Left forelimb (tissue), 1 donor: ENCODE results near the gene RCL1.

Experiments used
- DNase-seq: peaks from one replicate; pipeline ENCODE4 v3.0.0-alpha.2; 2018; ENCODE audit warnings: low spot score

The RCL1 gene

GRCh38 chr9:4844056-4844838 is 51.5 kb downstream of the RCL1 start:
- no peak for DNase-seq

- no peak for DNase-seq
Measured at GRCh38 chr9:4849369-4849768, 56.6 kb downstream of the RCL1 start.

- no peak for DNase-seq
Measured at GRCh38 chr9:4850603-4851310, 58.0 kb downstream of the RCL1 start.

DNA sequence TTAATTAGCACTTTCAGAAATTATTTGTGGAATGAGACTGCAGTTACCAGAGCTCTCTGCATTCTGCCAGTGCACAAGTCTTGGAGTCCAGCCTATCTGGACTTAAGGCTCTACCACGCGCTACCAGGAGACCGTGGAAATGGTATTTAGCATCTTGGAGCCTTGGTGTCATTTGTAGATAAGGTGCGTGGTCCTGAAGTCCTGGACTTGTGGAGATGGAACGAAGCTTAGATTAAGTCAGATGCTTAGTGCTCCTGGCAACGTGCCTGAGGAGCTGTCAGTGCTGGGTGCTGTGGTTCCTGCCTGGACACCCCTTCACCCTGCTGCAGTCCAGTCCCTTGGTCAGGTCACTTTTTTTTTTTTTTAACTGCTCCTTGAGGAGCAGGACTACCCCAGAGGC is 59.7 kb downstream of the RCL1 start:
- no peak for DNase-seq

DNA sequence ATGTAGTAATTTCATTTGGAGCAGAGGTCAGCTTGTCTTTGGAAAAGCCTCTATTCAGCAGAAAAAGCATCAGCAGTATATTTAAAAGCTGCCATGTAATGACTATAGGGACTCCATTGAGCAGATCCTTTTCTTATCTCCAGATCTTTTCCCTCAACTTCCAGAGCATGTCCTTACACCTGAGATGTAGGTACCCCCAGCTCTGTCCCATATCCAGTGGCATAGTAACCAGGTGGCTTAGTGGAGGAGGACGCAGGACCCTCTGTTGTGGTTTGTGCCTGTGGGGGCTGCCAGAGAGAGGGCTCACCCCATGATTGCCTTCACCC is 61.5 kb downstream of the RCL1 start:
- no peak for DNase-seq

- no peak for DNase-seq
Measured at GRCh38 chr9:4855841-4856240, 63.1 kb downstream of the RCL1 start.

DNA sequence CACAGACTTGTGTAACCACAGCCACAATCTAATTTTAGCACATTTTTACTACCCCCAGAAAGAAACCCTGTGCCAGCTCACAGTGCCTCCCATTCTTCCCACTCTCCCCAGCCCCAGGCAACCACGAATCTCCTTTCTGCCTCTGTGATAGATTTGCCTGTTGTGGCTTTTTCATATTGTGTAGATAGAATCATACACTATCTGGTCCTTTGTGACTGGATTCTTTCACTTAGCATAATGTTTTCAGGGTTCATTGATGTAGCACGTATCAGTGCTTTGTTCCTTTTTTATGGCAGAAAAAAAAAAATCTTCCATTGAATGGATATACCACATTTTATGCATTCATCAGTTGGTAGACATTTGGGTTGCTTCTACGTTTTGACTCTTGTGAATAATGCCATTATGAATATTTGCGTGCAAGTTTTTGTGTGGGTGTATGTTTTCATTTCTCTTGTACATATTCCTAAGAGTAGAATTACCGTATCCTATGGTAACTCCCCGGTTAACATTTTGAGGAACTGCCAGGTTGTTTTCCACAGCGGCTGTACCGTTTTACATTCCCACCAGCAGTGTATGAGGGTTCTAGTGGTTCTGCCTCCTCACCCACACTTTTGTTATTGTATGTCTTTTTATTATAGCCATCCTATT is 64.5 kb downstream of the RCL1 start:
- DNase-seq, result no peak

DNA sequence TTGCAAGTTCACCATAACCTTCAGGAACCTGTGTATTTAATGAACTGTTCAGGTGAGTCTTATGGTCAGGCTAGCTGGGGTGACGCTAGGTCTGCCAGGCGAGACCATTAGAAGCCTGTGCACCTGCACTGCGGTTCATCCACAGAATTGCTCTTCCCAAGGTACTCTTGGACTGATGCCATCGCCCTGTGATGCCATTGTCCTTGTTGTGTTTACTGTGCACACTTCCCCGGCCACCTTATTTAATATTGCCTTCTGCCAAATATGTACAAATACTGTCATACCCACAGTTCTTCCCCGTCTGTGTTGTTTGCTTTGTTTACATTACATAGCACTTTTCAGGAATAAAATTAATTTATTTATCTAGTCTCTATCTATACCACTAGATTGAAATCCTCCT is 66.3 kb downstream of the RCL1 start:
- DNase-seq, result no peak

- DNase-seq, result no peak
Measured at GRCh38 chr9:4860383-4860782, 67.6 kb downstream of the RCL1 start.

- no peak for DNase-seq
Measured at GRCh38 chr9:4861145-4861544, 68.4 kb downstream of the RCL1 start.

DNA sequence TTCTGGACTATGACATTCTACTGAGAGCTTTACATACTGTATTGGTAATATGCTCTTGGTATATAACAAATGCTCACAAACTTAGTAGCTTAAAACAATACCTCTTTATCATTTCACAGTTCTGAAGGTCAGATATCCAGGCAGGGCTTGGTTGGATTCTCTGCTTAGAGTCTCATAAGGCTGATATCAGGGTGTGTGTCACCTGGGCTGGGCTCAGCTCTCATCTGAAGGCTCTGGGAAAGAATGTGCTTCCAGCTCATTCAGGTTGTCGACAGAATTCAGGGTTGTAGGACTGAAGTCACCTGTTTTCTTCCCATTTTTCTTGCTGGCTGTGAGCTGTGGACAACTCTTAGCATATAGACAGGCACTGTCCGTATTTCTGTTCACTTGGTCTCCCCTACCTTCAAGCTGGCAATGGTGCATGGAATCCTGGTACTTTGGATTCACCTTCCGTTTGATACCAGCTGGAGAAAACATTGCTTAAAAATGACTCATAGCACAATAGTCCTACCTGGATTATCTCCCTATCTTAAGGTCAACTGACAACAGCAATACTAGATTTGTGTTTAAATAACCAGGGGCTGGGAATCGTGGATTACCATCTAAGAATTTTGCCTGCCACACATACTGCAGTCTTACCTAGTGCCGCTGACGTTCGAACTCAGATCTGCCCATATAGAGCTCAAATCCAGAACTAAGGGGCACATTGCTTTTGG is 69.2 kb downstream of the RCL1 start:
- DNase-seq, result no peak

GRCh38 chr9:4862506-4863250 is 69.9 kb downstream of the RCL1 start:
- DNase-seq, result no peak

DNA sequence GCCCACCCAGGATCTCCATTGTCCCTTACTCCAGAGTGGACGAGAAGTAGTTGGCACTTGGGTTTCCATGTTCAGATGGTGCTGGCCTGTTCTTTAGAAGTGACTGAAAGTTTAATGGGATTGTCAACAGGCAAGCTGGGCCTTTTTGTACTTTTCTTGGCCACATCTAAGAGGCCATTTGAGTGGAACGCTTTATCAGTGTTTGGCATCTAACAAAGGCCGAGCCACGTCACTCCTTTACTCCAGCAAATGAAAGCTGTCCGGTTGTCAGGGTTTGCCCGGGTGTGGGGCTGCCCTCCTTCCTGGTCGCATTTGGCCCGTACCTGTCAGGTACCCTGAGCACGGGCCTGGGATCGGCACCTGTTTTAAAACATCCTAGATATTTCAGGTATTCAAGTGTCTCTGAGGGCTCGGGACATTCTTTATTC is 71.5 kb downstream of the RCL1 start:
- no peak for DNase-seq

DNA sequence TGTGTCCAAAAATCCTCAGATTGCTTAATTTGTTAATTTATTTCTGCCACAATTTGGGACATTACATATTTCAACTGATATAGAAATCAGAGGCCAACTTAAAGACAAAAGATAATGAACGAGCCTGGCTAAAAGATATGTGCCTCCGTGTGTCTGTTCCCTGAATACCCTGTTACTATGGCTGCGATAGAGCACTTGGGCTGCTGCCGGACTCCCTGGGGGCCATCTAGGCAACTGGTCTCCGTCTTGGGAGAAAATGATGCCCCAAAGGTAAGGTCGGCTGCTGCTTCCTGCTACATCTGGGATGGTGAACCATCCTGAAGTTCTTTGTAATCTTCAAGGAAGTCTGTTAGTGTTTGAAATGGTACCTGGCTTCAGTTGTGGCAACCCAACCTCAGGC is 72.0 kb downstream of the RCL1 start:
- DNase-seq, result no peak

- DNase-seq, result no peak
Measured at GRCh38 chr9:4865681-4866080, 72.9 kb downstream of the RCL1 start.

GRCh38 chr9:4866239-4866969 is 73.7 kb downstream of the RCL1 start:
- DNase-seq, result no peak

GRCh38 chr9:4873066-4873465 is 80.3 kb downstream of the RCL1 start:
- no peak for DNase-seq

- DNase-seq, result no peak
Measured at GRCh38 chr9:4875559-4875958, 82.8 kb downstream of the RCL1 start.

- DNase-seq, result no peak
Measured at GRCh38 chr9:4879115-4879558, 86.4 kb downstream of the RCL1 start.

DNA sequence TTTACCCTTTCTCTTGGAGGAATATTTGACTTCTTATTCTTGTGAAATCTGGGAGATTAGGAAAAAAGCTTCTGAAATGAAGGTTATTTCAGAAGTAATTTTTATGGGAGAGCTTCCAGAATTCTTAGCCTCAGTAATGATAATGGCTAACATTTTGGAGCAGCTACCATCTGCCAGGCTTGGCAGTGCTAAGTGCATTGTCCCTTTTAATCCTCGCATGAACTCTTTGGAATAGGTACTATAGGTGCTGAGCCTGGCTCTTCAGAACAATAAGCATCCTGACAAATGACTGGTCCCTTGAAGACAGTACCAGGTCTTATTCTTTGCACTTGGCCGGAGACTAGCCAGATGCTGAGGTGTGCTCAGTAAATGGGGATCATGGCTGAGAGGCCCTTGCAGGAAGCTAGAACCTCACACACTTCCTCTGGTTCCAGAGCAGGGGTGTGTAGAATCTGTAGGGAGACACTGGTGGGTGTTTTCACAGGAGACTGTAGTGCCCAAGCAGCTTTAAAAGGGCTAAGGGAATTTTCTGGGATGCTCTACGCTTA is 90.7 kb downstream of the RCL1 start:
- DNase-seq, result no peak

GRCh38 chr9:4886698-4887097 is 94.0 kb downstream of the RCL1 start:
- DNase-seq, result no peak
